HL-60 (cell line): Measurements from ENCODE around the gene CD300LG.

Experiments used
- GABPA ChIP-seq: IDR thresholded peaks from 2 replicates; pipeline ENCODE4 v1.6.1; 2012; ENCODE audit warnings: low read depth
- POLR2AphosphoS5 ChIP-seq: IDR thresholded peaks from 2 replicates; pipeline ENCODE4 v1.6.1; 2012; ENCODE audit warnings: low read depth
- SPI1 ChIP-seq: IDR thresholded peaks from 2 replicates; pipeline ENCODE4 v1.6.1; 2012; ENCODE audit warnings: low read depth, mild to moderate bottlenecking, borderline replicate concordance
- TF ChIP-seq, protein P1 (sequence below): IDR thresholded peaks from 2 replicates; pipeline ENCODE4 v1.6.1; 2012; ENCODE audit warnings: low read depth; ENCODE audit not compliant: insufficient replicate concordance
- TF ChIP-seq, protein P2 (sequence below): IDR thresholded peaks from one replicate; pipeline ENCODE4 v1.5.1; 2011; ENCODE audit warnings: low read length, control low read depth, inconsistent platforms; ENCODE audit not compliant: insufficient read depth

DNA sequence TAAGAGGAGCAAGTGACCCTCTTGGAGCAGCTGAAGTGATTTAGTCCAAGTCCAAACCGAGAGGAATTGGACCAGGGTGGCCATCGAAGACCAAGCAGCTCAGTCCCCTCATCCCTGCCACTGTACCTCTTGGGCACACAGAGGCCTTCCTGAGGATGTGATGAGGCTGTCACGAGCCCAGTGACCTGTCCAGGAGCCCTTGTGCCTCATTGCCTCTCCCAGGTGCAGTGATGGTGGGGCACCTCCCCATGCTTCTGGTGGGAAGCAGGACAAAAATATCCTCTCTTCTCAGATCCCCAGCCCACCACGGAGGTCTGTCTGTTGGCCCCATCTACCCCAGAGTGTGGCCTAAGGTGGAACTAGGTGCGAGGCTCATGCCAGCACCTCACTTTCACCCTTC, 2.7 kb upstream of the CD300LG start:
- TF ChIP-seq, protein P1, sequence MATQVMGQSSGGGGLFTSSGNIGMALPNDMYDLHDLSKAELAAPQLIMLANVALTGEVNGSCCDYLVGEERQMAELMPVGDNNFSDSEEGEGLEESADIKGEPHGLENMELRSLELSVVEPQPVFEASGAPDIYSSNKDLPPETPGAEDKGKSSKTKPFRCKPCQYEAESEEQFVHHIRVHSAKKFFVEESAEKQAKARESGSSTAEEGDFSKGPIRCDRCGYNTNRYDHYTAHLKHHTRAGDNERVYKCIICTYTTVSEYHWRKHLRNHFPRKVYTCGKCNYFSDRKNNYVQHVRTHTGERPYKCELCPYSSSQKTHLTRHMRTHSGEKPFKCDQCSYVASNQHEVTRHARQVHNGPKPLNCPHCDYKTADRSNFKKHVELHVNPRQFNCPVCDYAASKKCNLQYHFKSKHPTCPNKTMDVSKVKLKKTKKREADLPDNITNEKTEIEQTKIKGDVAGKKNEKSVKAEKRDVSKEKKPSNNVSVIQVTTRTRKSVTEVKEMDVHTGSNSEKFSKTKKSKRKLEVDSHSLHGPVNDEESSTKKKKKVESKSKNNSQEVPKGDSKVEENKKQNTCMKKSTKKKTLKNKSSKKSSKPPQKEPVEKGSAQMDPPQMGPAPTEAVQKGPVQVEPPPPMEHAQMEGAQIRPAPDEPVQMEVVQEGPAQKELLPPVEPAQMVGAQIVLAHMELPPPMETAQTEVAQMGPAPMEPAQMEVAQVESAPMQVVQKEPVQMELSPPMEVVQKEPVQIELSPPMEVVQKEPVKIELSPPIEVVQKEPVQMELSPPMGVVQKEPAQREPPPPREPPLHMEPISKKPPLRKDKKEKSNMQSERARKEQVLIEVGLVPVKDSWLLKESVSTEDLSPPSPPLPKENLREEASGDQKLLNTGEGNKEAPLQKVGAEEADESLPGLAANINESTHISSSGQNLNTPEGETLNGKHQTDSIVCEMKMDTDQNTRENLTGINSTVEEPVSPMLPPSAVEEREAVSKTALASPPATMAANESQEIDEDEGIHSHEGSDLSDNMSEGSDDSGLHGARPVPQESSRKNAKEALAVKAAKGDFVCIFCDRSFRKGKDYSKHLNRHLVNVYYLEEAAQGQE = no peak
- TF ChIP-seq, protein P2, sequence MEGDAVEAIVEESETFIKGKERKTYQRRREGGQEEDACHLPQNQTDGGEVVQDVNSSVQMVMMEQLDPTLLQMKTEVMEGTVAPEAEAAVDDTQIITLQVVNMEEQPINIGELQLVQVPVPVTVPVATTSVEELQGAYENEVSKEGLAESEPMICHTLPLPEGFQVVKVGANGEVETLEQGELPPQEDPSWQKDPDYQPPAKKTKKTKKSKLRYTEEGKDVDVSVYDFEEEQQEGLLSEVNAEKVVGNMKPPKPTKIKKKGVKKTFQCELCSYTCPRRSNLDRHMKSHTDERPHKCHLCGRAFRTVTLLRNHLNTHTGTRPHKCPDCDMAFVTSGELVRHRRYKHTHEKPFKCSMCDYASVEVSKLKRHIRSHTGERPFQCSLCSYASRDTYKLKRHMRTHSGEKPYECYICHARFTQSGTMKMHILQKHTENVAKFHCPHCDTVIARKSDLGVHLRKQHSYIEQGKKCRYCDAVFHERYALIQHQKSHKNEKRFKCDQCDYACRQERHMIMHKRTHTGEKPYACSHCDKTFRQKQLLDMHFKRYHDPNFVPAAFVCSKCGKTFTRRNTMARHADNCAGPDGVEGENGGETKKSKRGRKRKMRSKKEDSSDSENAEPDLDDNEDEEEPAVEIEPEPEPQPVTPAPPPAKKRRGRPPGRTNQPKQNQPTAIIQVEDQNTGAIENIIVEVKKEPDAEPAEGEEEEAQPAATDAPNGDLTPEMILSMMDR = no peak
- TF ChIP-seq GABPA (no peak), POLR2AphosphoS5 (no peak), SPI1 (no peak)
